GM19239 (cell line): ENCODE data around the gene HECW1.

Source experiments
- DNase-seq: peaks from one replicate; pipeline ENCODE4 v3.0.0; 2011; ENCODE audit warnings: low spot score; ENCODE audit not compliant: insufficient read length
- FAIRE-seq: peaks from 2 replicates; lab custom pipeline; 2011; peaks lifted over from hg19 to GRCh38; lab: Jason Lieb, UNC

The HECW1 gene

GRCh38 chr7:43394441-43395130 lies 282.1 kb downstream of the HECW1 start:
- FAIRE-seq: no peak
- DNase-seq: no peak

- FAIRE-seq (no peak), DNase-seq (no peak)
These were observed 282.9 kb downstream of the HECW1 start for GRCh38 chr7:43395351-43395750.

- FAIRE-seq (no peak), DNase-seq (no peak)
These were observed 283.8 kb downstream of the HECW1 start for GRCh38 chr7:43396187-43396740.

- DNase-seq (no peak), FAIRE-seq (no peak)
These were observed 286.4 kb downstream of the HECW1 start for GRCh38 chr7:43398831-43399230.

GRCh38 chr7:43405948-43406347 lies 293.5 kb downstream of the HECW1 start:
- FAIRE-seq: no peak

GRCh38 chr7:43406961-43407360 lies 294.5 kb downstream of the HECW1 start:
- no peak for DNase-seq
- FAIRE-seq: no peak

More at GRCh38 chr7:43405948-43406347, 293.5 kb downstream of the HECW1 start:
- no peak for DNase-seq

GRCh38 chr7:43408981-43409380 lies 296.5 kb downstream of the HECW1 start:
- DNase-seq (no peak), FAIRE-seq (no peak)

- FAIRE-seq (no peak), DNase-seq (no peak)
These were observed 305.0 kb downstream of the HECW1 start for GRCh38 chr7:43417455-43417854.

- no peak for FAIRE-seq
- DNase-seq: no peak
These were observed 318.0 kb downstream of the HECW1 start for GRCh38 chr7:43430411-43430810.

- DNase-seq (no peak), FAIRE-seq (no peak)
These were observed 318.7 kb downstream of the HECW1 start for GRCh38 chr7:43431020-43431595.

GRCh38 chr7:43433639-43434038 lies 321.2 kb downstream of the HECW1 start:
- DNase-seq: no peak
- no peak for FAIRE-seq

GRCh38 chr7:43437001-43437400 lies 324.6 kb downstream of the HECW1 start:
- DNase-seq (no peak), FAIRE-seq (no peak)

GRCh38 chr7:43438897-43439479 lies 326.5 kb downstream of the HECW1 start:
- FAIRE-seq: no peak

GRCh38 chr7:43439631-43440401 lies 327.4 kb downstream of the HECW1 start:
- FAIRE-seq (no peak), DNase-seq (peak; percentile 85)

More at GRCh38 chr7:43438897-43439479, 326.5 kb downstream of the HECW1 start:
- DNase-seq: no peak

GRCh38 chr7:43441231-43442130 lies 329.0 kb downstream of the HECW1 start:
- FAIRE-seq: no peak
- DNase-seq: no peak

GRCh38 chr7:43443381-43443780 lies 330.9 kb downstream of the HECW1 start:
- FAIRE-seq: no peak
- no peak for DNase-seq

- no peak for FAIRE-seq
These were observed 332.5 kb downstream of the HECW1 start for GRCh38 chr7:43444711-43445578.

GRCh38 chr7:43449577-43449976 lies 337.1 kb downstream of the HECW1 start:
- DNase-seq: no peak
- FAIRE-seq: no peak

More at GRCh38 chr7:43444711-43445578, 332.5 kb downstream of the HECW1 start:
- DNase-seq: no peak

GRCh38 chr7:43450894-43451293 lies 338.4 kb downstream of the HECW1 start:
- DNase-seq (no peak), FAIRE-seq (no peak)
